ENCODE results near the gene SARDH.

SARDH gene

GRCh38 chr9:133707065-133707762 is 30.9 kb downstream of the SARDH start:
- Histone ChIP-seq H3K4me1 (ENCODE audit: control insufficient read depth in 1 of 2, insufficient read depth in 2 of 2, low read length in 2 of 2) (peaks cover 1 to 10% of the 10 kb centered on the region in 2 donors), H3K9ac (ENCODE audit: low read depth in 1 of 2, low read length in 2 of 2) (no peak overlapping the region), H3K9me3 (ENCODE audit: control insufficient read depth in 1 of 2, low read length in 2 of 2) (no peaks in the 10 kb centered on the region), H3K27me3 (ENCODE audit: control insufficient read depth in 1 of 2, insufficient read depth in 2 of 2, low read length in 2 of 2) (peaks cover 0 to 13% of the 10 kb centered on the region in 2 donors), H3K27ac (ENCODE audit: low read depth, low read length) (peak overlapping the region; percentile 10), H3K36me3 (ENCODE audit: control insufficient read depth in 1 of 2, insufficient read depth in 2 of 2, low read length in 2 of 2) (no peaks in the 10 kb centered on the region), H3K4me3 (ENCODE audit: low read depth in 1 of 2, low read length in 2 of 2) (no peak overlapping the region)

- Histone ChIP-seq H3K9ac (ENCODE audit: low read depth in 1 of 2, low read length in 2 of 2) (no peak overlapping the region), H3K4me3 (ENCODE audit: low read depth in 1 of 2, low read length in 2 of 2) (no peak overlapping the region), H3K9me3 (ENCODE audit: control insufficient read depth in 1 of 2, low read length in 2 of 2) (no peaks in the 10 kb centered on the region), H3K27me3 (ENCODE audit: control insufficient read depth in 1 of 2, insufficient read depth in 2 of 2, low read length in 2 of 2) (peaks cover 0 to 18% of the 10 kb centered on the region in 2 donors), H3K36me3 (ENCODE audit: control insufficient read depth in 1 of 2, insufficient read depth in 2 of 2, low read length in 2 of 2) (no peaks in the 10 kb centered on the region), H3K4me1 (ENCODE audit: control insufficient read depth in 1 of 2, insufficient read depth in 2 of 2, low read length in 2 of 2) (peaks cover 6 to 16% of the 10 kb centered on the region in 2 donors), H3K27ac (ENCODE audit: low read depth, low read length) (no peak overlapping the region)
Observed at GRCh38 chr9:133706307-133707050, 31.7 kb downstream of the SARDH start.

GRCh38 chr9:133705576-133705975 is 32.6 kb downstream of the SARDH start:
- Histone ChIP-seq H3K9ac (ENCODE audit: low read depth in 1 of 2, low read length in 2 of 2) (no peak overlapping the region), H3K9me3 (ENCODE audit: control insufficient read depth in 1 of 2, low read length in 2 of 2) (no peaks in the 10 kb centered on the region), H3K36me3 (ENCODE audit: control insufficient read depth in 1 of 2, insufficient read depth in 2 of 2, low read length in 2 of 2) (no peaks in the 10 kb centered on the region), H3K4me1 (ENCODE audit: control insufficient read depth in 1 of 2, insufficient read depth in 2 of 2, low read length in 2 of 2) (peaks cover 6 to 22% of the 10 kb centered on the region in 2 donors), H3K4me3 (ENCODE audit: low read depth in 1 of 2, low read length in 2 of 2) (no peak overlapping the region), H3K27me3 (ENCODE audit: control insufficient read depth in 1 of 2, insufficient read depth in 2 of 2, low read length in 2 of 2) (peaks cover 3 to 22% of the 10 kb centered on the region in 2 donors), H3K27ac (ENCODE audit: low read depth, low read length) (no peak overlapping the region)

- H3K36me3 ChIP-seq (ENCODE audit: control insufficient read depth in 1 of 2, insufficient read depth in 2 of 2, low read length in 2 of 2), result no peaks in the 10 kb centered on the region
- H3K9ac ChIP-seq (ENCODE audit: low read depth in 1 of 2, low read length in 2 of 2), result no peak overlapping the region
- H3K27ac ChIP-seq (ENCODE audit: low read depth, low read length), result no peak overlapping the region
- H3K9me3 ChIP-seq (ENCODE audit: control insufficient read depth in 1 of 2, low read length in 2 of 2), result no peaks in the 10 kb centered on the region
- no peak overlapping the region for H3K4me3 ChIP-seq (ENCODE audit: low read depth in 1 of 2, low read length in 2 of 2)
- peaks cover 6 to 22% of the 10 kb centered on the region in 2 donors for H3K4me1 ChIP-seq (ENCODE audit: control insufficient read depth in 1 of 2, insufficient read depth in 2 of 2, low read length in 2 of 2)
- peaks cover 3 to 22% of the 10 kb centered on the region in 2 donors for H3K27me3 ChIP-seq (ENCODE audit: control insufficient read depth in 1 of 2, insufficient read depth in 2 of 2, low read length in 2 of 2)
Observed at GRCh38 chr9:133704711-133705181, 33.4 kb downstream of the SARDH start.

GRCh38 chr9:133703591-133704399 is 34.4 kb downstream of the SARDH start:
- Histone ChIP-seq H3K36me3 (ENCODE audit: control insufficient read depth in 1 of 2, insufficient read depth in 2 of 2, low read length in 2 of 2) (no peaks in the 10 kb centered on the region), H3K9me3 (ENCODE audit: control insufficient read depth in 1 of 2, low read length in 2 of 2) (no peaks in the 10 kb centered on the region), H3K4me1 (ENCODE audit: control insufficient read depth in 1 of 2, insufficient read depth in 2 of 2, low read length in 2 of 2) (peaks cover 6 to 22% of the 10 kb centered on the region in 2 donors), H3K4me3 (ENCODE audit: low read depth in 1 of 2, low read length in 2 of 2) (no peak overlapping the region), H3K9ac (ENCODE audit: low read depth in 1 of 2, low read length in 2 of 2) (no peak overlapping the region), H3K27me3 (ENCODE audit: control insufficient read depth in 1 of 2, insufficient read depth in 2 of 2, low read length in 2 of 2) (peaks cover 3 to 22% of the 10 kb centered on the region in 2 donors), H3K27ac (ENCODE audit: low read depth, low read length) (no peak overlapping the region)

- Histone ChIP-seq H3K36me3 (ENCODE audit: control insufficient read depth in 1 of 2, insufficient read depth in 2 of 2, low read length in 2 of 2) (no peaks in the 10 kb centered on the region), H3K9me3 (ENCODE audit: control insufficient read depth in 1 of 2, low read length in 2 of 2) (no peaks in the 10 kb centered on the region), H3K4me3 (ENCODE audit: low read depth in 1 of 2, low read length in 2 of 2) (peak overlapping the region; percentile 16 to 51), H3K27me3 (ENCODE audit: control insufficient read depth in 1 of 2, insufficient read depth in 2 of 2, low read length in 2 of 2) (peaks cover 3 to 22% of the 10 kb centered on the region in 2 donors), H3K27ac (ENCODE audit: low read depth, low read length) (no peak overlapping the region), H3K9ac (ENCODE audit: low read depth in 1 of 2, low read length in 2 of 2) (no peak overlapping the region), H3K4me1 (ENCODE audit: control insufficient read depth in 1 of 2, insufficient read depth in 2 of 2, low read length in 2 of 2) (peaks cover 6 to 22% of the 10 kb centered on the region in 2 donors)
Observed at GRCh38 chr9:133702798-133703590, 35.2 kb downstream of the SARDH start.

- Histone ChIP-seq H3K9me3 (ENCODE audit: control insufficient read depth in 1 of 2, low read length in 2 of 2) (no peaks in the 10 kb centered on the region), H3K27me3 (ENCODE audit: control insufficient read depth in 1 of 2, insufficient read depth in 2 of 2, low read length in 2 of 2) (peaks cover 3 to 22% of the 10 kb centered on the region in 2 donors), H3K36me3 (ENCODE audit: control insufficient read depth in 1 of 2, insufficient read depth in 2 of 2, low read length in 2 of 2) (no peaks in the 10 kb centered on the region), H3K4me1 (ENCODE audit: control insufficient read depth in 1 of 2, insufficient read depth in 2 of 2, low read length in 2 of 2) (peaks cover 6 to 22% of the 10 kb centered on the region in 2 donors), H3K27ac (ENCODE audit: low read depth, low read length) (no peak overlapping the region), H3K4me3 (ENCODE audit: low read depth in 1 of 2, low read length in 2 of 2) (peak overlapping the region; percentile 16 to 51), H3K9ac (ENCODE audit: low read depth in 1 of 2, low read length in 2 of 2) (no peak overlapping the region)
Observed at GRCh38 chr9:133701981-133702797, 36.0 kb downstream of the SARDH start.

- Histone ChIP-seq H3K9ac (ENCODE audit: low read depth in 1 of 2, low read length in 2 of 2) (no peak overlapping the region), H3K36me3 (ENCODE audit: control insufficient read depth in 1 of 2, insufficient read depth in 2 of 2, low read length in 2 of 2) (no peaks in the 10 kb centered on the region), H3K27me3 (ENCODE audit: control insufficient read depth in 1 of 2, insufficient read depth in 2 of 2, low read length in 2 of 2) (peaks cover 3 to 22% of the 10 kb centered on the region in 2 donors), H3K4me1 (ENCODE audit: control insufficient read depth in 1 of 2, insufficient read depth in 2 of 2, low read length in 2 of 2) (peaks cover 6 to 22% of the 10 kb centered on the region in 2 donors), H3K4me3 (ENCODE audit: low read depth in 1 of 2, low read length in 2 of 2) (peak overlapping the region in 1 of 2 donors; percentile 6), H3K9me3 (ENCODE audit: control insufficient read depth in 1 of 2, low read length in 2 of 2) (no peaks in the 10 kb centered on the region), H3K27ac (ENCODE audit: low read depth, low read length) (peak overlapping the region; percentile 10)
Observed at GRCh38 chr9:133701321-133701980, 36.7 kb downstream of the SARDH start.
